Iris pigment epithelial cell (primary cell): ENCODE results near the gene ARL2.
A peak's percentile ranks its signal among the peaks of the same experiment; 100 is the strongest.

Source experiments
- DNase-seq: peaks from one replicate; pipeline ENCODE4 v3.0.0-alpha.2; 2011; ENCODE audit warnings: low read depth

ARL2 gene

DNA sequence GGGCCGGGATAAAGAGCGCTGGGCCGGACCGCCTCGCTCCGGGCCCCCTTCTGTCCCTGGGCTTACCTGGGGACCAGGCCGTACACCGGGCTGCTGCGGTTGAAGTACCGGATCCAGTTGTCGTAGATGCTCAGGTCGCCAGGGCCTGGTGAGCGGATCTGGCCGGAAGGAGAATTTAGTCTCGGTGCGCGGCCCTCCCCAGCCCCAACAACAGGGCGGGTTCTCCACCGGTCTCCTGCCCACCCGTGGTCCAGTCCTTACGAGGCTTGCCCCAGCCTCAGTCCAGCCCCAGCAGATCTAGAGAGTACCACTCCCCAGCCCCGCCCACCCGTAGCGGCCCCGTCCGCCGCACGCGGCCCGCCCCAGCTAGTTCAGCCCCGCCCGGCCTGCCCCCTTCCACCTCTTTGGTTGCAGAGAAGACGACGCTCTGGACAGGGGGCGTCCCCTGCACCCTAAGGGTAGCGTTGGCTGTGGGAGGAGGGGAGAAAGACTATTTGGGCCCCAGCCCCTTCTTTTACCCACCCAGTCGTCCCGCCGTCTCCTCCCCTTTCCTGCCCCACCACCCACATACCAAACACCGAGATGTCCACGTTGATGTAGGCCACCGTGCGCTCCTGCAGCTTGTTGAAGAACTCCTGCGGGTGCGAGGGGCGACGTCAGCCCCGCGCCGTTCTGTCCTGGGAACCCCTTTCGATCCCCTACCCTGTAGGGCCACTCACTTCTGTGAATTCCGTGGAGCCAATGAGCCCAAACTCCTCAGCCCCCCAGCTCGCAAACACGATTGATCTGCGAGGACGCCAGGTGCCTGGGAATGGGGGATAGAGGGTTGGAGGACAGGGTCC, 33.8 kb downstream of the ARL2 start:
- no peak for DNase-seq

DNA sequence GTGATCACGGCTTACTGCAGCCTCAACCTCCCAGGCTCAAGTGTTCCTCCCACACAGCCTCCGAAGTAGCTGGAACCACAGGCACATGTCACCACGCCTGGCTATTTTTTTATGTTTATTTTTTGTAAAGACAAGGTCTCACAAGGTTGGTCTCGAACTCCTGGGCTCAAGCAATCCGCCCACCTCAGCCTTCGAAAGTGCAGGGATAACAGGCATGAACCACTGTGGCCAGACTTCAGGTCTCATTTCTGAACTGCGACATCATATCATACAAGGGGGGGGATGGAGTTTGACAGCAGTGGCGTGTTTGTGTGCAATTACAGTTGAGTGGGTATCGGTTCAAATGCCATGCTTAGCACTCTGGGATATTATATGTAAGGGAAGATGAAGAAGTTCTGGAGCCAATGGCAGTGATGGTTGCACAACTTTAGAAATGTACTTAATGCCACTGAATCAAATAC, 37.5 kb downstream of the ARL2 start:
- DNase-seq, result no peak

DNA sequence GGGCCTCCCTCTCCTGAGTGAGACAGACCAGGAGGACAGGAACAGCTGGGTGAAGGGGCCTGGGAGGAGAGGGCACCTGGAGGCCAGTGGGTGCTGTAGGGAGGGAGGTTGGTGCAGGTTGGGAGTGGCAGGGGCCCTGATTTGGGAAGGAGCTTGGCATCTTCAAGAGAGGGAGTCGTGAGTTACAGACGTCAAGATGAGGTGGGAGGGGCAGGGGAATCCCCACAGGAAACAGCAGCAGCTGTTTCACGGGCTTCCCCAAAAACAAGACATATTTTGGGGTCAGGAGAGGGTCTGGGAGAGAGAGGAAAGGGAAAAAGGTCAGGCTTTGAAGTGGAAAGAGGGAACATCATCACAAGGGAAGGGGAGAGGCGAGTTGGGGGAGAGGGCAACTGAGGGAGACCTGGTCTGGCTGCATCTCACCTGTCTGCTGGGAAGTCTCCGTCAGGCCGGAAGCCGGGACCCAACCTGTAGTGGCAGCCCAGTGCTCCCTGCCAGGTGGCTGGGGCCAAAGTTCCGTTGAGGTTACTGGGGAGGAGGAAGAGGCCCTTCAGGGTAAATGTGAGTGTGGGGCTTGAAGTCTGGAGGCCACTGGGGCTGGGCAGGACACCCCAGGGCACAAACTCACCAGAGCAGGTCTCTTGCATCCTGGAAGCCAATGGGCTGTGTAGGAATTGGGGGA, 40.0 kb downstream of the ARL2 start:
- no peak for DNase-seq

GRCh38 chr11:65055538-65055937, 41.6 kb downstream of the ARL2 start:
- DNase-seq, result no peak

DNA sequence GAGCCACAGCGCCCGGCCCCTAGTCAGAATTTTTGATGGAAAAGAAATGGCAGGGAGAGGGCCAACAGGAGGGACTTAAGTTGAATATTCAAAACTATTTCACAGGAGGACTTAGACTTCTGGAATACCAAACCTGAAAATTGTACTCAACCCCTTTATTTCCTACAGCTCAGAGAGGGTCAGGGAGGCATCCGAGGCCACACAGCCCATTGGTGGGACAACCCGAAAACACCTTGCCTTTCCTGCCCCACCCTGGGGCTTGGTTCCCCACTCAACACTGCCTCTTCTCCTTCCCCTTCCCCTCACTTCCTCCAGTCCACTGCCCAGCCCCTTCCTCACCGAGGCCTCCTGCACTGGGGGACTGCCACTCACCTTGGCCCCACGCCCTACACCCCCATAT, 43.0 kb downstream of the ARL2 start:
- DNase-seq, result no peak

DNA sequence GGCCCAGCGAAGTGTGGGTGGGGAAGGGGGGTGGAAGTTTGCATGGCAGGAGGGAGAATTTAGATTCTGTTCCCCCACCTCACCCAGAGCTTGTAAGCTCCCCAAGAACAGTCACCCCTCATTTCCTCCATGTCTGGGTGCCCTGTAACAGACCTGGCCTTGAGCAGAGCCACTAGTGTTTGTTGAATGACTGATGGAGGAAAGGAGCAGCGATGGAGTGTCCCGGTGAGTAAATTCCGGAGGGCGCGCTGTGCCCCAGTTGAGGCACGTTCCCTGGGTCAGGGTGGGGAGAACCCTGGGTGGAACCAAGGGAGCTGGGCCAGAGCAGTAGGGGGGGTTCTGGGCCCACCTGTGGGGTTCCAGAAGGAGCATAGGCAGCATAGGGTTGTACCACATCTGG, 43.6 kb downstream of the ARL2 start:
- no peak for DNase-seq

- no peak for DNase-seq
Measured at GRCh38 chr11:65058012-65058411, 44.1 kb downstream of the ARL2 start.

GRCh38 chr11:65058419-65059054, 44.6 kb downstream of the ARL2 start, which contains the start of gene NAALADL1:
TSS of gene NAALADL1 (minus strand) at chr11:65058553. CDS start at chr11:65058521, 32 bp downstream.
- no peak for DNase-seq

- DNase-seq, result no peak
Measured at GRCh38 chr11:65059523-65059922, 45.6 kb downstream of the ARL2 start.

DNA sequence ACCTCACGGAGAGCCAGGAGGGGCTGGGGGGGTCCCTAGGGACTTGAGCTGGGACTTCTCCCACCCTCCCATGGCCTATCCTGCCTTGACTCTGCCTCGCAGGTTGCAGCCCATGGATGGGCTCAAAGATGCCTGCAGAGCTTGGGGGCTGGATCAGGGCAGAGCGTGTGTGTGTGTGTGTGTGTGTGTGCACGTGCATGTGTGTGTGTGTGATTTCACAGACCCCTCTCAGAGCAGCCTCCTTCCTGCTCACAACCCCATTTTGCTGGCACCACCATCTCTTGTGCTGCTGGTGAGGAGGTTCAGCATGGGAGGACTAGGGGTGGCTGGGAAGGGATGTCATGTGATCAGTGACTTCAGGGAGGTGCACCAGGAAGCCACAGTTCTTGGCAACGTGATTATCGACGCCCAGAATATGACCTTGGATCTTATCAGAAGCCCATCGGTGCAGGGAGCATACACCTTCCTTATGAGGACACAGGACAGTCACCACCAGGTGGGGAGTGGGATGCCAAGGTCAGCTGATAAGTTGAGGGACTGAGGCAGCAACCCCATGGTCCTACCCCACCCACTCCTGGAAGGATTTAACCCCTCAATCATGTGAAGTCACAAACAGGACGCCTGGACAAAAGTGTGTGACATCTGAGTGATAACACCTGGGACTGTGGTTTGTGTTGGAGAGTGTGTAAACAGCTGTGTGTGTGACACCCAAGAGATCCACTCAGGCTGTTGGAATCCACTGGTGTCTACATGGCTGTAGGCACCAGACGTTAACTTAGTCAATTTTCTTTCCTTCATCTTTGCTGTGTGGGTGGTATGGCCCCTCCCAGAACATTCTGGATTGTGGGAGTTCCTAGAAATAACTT, 46.2 kb downstream of the ARL2 start:
- DNase-seq, result no peak

DNA sequence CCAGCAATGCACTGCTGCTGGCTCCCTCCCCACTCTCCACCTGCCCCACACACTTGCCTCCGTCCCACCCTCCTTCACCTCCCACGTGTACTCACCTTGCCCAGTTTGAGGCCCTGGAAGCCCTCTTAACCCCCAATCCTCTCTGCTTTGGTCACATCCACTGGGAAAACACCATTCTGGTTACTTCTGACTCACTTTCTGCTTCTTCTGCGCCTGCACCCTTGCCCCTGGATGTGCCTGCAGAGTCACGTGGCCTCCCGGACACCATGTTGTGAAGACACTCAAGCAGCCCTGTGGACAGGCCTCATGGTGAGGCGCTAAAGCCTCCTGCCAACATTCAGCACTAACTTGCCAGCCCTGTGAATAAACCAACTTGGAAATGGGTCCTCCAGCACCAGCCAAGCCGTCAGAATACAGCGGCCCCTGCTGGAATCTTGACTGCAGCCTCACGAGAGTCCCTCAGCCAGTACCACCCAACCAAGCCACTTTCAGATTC, 47.0 kb downstream of the ARL2 start:
- DNase-seq, result no peak

GRCh38 chr11:65063532-65063931, 49.6 kb downstream of the ARL2 start:
- no peak for DNase-seq

DNA sequence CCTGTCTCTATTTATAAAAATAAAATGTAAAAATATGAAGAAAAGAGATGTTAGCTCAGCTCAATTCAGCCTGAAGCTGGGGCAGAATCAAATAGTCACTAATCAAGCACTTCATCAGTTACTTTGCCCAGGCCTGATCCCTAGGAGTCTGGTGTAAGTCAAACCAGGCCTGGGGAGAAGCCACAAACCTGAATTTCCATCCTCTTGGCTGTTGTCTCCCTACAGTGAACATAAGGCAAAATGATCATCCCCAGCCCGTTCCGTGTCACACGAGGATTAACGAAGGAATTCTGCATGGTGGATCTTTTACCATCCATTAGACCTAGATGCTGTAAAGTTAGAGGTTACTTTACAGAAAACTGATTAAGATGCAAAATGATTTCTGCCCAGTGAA, 50.9 kb downstream of the ARL2 start:
- no peak for DNase-seq

DNA sequence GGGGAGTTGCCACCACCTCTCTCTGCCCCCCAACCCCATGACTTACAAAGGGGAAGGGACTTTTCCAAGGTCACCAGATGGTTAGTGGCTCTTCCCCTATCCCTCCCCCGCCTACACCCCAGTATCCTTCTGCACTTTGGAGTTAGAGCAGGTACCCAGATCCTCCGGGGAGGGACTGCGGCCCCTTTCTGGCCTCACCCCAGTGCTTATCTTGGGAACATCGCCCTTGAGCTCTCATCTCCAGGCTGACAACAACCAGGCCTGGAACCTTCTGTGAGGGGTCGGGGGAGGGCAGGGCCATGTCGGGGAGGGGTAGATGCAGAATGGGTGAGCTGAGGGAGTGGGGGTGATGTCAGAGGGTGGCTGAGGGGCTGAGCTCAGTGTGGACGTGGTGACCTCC, 51.9 kb downstream of the ARL2 start:
- DNase-seq, result no peak

GRCh38 chr11:65066315-65066714, 52.4 kb downstream of the ARL2 start:
- no peak for DNase-seq

GRCh38 chr11:65066805-65067291, 52.9 kb downstream of the ARL2 start:
- no peak for DNase-seq

DNA sequence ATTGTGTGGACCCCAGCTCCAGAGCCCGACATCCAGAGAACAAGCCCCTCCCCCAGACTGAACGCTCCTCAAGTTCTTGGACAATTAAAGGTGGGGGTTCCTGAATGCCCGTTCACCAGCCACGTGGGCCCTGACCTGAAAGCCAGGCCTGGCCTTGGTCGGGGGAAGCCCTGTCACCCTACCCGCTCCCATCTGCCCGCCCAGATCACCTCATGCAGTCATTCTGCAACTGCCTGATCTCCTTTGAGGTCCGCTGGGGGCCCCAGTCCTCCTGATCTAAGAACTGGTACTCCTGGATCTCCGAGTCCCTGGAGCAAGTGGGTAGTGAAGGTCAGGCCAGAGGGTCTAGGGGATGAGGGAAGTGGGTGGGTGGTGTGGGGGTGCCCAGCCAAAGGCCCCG, 53.5 kb downstream of the ARL2 start:
- no peak for DNase-seq

DNA sequence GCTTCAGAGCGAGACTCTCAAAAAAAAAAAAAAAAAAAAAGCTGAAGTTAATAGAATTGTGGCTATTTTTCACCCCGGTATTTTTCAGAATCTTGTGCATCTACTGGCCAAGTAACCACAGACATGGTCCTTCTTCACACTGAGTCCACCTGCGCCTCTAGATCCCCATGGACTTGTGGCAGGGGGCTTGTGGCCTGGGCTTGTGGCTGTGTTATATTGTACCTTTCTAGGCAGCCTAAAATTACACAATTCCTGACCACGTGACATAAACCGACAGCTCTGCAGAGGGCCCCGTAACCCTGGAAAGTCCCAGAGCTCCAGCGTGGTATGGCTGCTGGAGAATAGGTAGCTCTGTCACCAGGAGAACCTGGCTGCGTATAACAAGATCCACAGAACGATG, 55.3 kb downstream of the ARL2 start:
- DNase-seq, result peak; percentile 50
